ENCODE data around the gene SLC1A1. TPM values are rescaled to one million over a fixed set of nuclear protein-coding genes. Genes with fewer than 3 reads are reported as not detected.
"Not testable (repeated sequence)": the region's sequence is repeated elsewhere in the genome, so short reads cannot be mapped to it uniquely, and the experiment has no call there.

The SLC1A1 gene
- total and polyA plus RNA-seq, 4 donors: 0.33 to 86.0 (median 33.2) TPM

DNA sequence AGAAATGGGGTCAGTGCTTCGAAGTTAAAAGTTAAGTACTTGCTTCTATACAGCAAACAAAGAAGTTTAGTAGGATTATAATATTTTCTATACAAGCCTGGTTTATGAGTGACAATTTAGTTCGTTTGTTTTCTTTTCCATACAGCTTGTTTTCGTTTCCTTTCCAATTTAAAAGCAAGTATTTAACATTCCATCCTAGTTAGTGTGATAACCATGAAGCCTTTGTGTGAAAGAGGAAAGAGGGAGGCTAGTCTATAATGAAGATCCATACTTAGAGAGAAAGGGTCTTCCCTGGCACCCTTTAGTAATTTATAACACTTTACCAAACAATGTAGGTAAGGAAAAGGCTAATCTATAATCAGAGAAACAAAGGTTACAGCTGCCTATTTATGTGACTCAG, 51.0 kb downstream of the SLC1A1 start:
- no peak for DNase-seq (ENCODE audit: low spot score)
- TF ChIP-seq, protein P1, sequence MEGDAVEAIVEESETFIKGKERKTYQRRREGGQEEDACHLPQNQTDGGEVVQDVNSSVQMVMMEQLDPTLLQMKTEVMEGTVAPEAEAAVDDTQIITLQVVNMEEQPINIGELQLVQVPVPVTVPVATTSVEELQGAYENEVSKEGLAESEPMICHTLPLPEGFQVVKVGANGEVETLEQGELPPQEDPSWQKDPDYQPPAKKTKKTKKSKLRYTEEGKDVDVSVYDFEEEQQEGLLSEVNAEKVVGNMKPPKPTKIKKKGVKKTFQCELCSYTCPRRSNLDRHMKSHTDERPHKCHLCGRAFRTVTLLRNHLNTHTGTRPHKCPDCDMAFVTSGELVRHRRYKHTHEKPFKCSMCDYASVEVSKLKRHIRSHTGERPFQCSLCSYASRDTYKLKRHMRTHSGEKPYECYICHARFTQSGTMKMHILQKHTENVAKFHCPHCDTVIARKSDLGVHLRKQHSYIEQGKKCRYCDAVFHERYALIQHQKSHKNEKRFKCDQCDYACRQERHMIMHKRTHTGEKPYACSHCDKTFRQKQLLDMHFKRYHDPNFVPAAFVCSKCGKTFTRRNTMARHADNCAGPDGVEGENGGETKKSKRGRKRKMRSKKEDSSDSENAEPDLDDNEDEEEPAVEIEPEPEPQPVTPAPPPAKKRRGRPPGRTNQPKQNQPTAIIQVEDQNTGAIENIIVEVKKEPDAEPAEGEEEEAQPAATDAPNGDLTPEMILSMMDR (IDR thresholded peaks at IDR 0.05; ENCODE audit: low read depth, low read length, missing input control): no peak
- TF ChIP-seq RXRA (IDR thresholded peaks at IDR 0.05): no peak
- TF ChIP-seq, protein P2, sequence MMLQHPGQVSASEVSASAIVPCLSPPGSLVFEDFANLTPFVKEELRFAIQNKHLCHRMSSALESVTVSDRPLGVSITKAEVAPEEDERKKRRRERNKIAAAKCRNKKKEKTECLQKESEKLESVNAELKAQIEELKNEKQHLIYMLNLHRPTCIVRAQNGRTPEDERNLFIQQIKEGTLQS (IDR thresholded peaks at IDR 0.05): no peak
- TF ChIP-seq SP1 (IDR thresholded peaks at IDR 0.05): no peak
- TF ChIP-seq FOXA1 (IDR thresholded peaks at IDR 0.05): no peak
- TF ChIP-seq NR2F2 (IDR thresholded peaks at IDR 0.05): no peak
- TF ChIP-seq, protein P3, sequence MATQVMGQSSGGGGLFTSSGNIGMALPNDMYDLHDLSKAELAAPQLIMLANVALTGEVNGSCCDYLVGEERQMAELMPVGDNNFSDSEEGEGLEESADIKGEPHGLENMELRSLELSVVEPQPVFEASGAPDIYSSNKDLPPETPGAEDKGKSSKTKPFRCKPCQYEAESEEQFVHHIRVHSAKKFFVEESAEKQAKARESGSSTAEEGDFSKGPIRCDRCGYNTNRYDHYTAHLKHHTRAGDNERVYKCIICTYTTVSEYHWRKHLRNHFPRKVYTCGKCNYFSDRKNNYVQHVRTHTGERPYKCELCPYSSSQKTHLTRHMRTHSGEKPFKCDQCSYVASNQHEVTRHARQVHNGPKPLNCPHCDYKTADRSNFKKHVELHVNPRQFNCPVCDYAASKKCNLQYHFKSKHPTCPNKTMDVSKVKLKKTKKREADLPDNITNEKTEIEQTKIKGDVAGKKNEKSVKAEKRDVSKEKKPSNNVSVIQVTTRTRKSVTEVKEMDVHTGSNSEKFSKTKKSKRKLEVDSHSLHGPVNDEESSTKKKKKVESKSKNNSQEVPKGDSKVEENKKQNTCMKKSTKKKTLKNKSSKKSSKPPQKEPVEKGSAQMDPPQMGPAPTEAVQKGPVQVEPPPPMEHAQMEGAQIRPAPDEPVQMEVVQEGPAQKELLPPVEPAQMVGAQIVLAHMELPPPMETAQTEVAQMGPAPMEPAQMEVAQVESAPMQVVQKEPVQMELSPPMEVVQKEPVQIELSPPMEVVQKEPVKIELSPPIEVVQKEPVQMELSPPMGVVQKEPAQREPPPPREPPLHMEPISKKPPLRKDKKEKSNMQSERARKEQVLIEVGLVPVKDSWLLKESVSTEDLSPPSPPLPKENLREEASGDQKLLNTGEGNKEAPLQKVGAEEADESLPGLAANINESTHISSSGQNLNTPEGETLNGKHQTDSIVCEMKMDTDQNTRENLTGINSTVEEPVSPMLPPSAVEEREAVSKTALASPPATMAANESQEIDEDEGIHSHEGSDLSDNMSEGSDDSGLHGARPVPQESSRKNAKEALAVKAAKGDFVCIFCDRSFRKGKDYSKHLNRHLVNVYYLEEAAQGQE (IDR thresholded peaks at IDR 0.05): no peak

DNA sequence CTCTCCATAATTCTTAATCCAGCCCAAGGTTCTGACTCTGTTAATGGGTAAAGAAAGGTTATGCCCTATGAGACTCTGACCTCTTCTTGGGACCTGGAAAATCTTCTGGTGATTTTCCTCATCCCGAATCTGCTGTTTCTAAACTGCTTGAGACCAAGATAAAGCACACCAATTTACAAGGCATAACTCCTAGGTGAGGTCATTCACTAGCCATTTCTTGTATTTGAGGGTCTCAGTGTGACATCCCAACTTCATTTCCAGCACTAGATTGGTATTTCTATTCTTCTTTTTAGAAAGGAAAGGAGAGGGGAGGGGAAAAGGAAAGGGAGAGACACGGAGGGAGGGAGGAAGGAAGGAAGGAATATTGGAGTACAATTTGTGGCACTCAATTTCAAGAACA, 51.6 kb downstream of the SLC1A1 start:
- Histone ChIP-seq H3K9me3 (ENCODE audit: control insufficient read depth in 4 of 4, low read length in 3 of 4) (no peaks in the 10 kb centered on the region), H3K27me3 (ENCODE audit: control insufficient read depth in 4 of 4, insufficient read depth in 4 of 4, low read length in 3 of 4) (no peaks in the 10 kb centered on the region), H3K9ac (ENCODE audit: low read depth in 1 of 2, low read length in 2 of 2) (no peak overlapping the region), H3K4me1 (ENCODE audit: control insufficient read depth in 4 of 4, insufficient read depth in 4 of 4, low read length in 3 of 4) (peaks cover 0 to 20% (median 13%) of the 10 kb centered on the region in 4 donors), H3K4me3 (ENCODE audit: low read depth in 1 of 3, low read length in 3 of 3) (no peak overlapping the region), H3K27ac (ENCODE audit: low read depth in 1 of 2, low read length in 2 of 2) (peak overlapping the region in 1 of 2 donors; percentile 9), H3K36me3 (ENCODE audit: control insufficient read depth in 4 of 4, insufficient read depth in 3 of 4, low read depth in 1 of 4, low read length in 3 of 4) (peaks cover 0 to 2% (median 1%) of the 10 kb centered on the region in 4 donors)
- DNase-seq (ENCODE audit: low spot score): no peak
- 52% methylated on average over 2 of the region's 2 CpGs for WGBS
- TF ChIP-seq RAD21 (IDR thresholded peaks at IDR 0.05) (no peak), EGR1 (IDR thresholded peaks at IDR 0.05; ENCODE audit: low read depth in 2 of 2) (no peak), GABPA (IDR thresholded peaks at IDR 0.05 in 1 of 2, conservative IDR thresholded peaks at IDR 0.05 in 1 of 2) (no peak), FOXA2 (IDR thresholded peaks at IDR 0.05) (no peak), RXRA (IDR thresholded peaks at IDR 0.05) (peak in 1 of 2 donors; percentile 42), HNF4A (conservative IDR thresholded peaks at IDR 0.05) (peak in 1 of 2 donors; percentile 10), TAF1 (conservative IDR thresholded peaks at IDR 0.05) (no peak), SP1 (IDR thresholded peaks at IDR 0.05) (no peak), HNF4G (IDR thresholded peaks at IDR 0.05) (no peak), FOXA1 (IDR thresholded peaks at IDR 0.05) (no peak)

More for the DNA sequence above, 51.0 kb downstream of the SLC1A1 start:
- no peak overlapping the region for H3K4me3 ChIP-seq (ENCODE audit: low read depth in 1 of 3, low read length in 3 of 3)
- 75% methylated on average over 3 of the region's 3 CpGs for WGBS
- H3K9ac ChIP-seq (ENCODE audit: low read depth in 1 of 2, low read length in 2 of 2): no peak overlapping the region
- peaks cover 0 to 2% (median 1%) of the 10 kb centered on the region in 4 donors for H3K36me3 ChIP-seq (ENCODE audit: control insufficient read depth in 4 of 4, insufficient read depth in 3 of 4, low read depth in 1 of 4, low read length in 3 of 4)
- H3K9me3 ChIP-seq (ENCODE audit: control insufficient read depth in 4 of 4, low read length in 3 of 4): no peaks in the 10 kb centered on the region
- no peaks in the 10 kb centered on the region for H3K27me3 ChIP-seq (ENCODE audit: control insufficient read depth in 4 of 4, insufficient read depth in 4 of 4, low read length in 3 of 4)
- H3K4me1 ChIP-seq (ENCODE audit: control insufficient read depth in 4 of 4, insufficient read depth in 4 of 4, low read length in 3 of 4): peaks cover 0 to 20% (median 13%) of the 10 kb centered on the region in 4 donors
- peak overlapping the region in 1 of 2 donors; percentile 9 for H3K27ac ChIP-seq (ENCODE audit: low read depth in 1 of 2, low read length in 2 of 2)

DNA sequence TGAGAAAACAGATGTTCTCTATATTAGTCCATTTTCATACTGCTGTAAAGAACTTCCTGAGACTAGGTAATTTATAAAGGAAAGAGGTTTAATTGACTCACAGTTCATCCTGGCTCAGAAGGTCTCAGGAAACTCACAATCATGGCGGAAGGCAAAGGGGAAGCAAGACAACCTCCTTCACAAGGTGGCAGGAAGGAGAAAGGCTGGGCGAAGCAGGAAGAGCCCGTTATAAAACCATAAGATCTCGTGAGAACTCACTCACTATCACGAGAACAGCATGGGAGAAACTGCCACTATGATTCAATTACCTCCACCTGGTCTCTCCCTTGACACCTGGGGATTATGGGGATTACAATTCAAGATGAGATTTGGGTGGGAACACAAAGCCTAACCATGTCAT, 54.4 kb downstream of the SLC1A1 start:
- WGBS: 86% methylated on average over 5 of the region's 5 CpGs
- not testable (repeated sequence) for H3K27me3 ChIP-seq (ENCODE audit: control insufficient read depth in 4 of 4, insufficient read depth in 4 of 4, low read length in 3 of 4); DNase-seq (ENCODE audit: low spot score); H3K4me3 ChIP-seq (ENCODE audit: low read depth in 1 of 3, low read length in 3 of 3); H3K27ac ChIP-seq (ENCODE audit: low read depth in 1 of 2, low read length in 2 of 2); H3K9ac ChIP-seq (ENCODE audit: low read depth in 1 of 2, low read length in 2 of 2); H3K9me3 ChIP-seq (ENCODE audit: control insufficient read depth in 4 of 4, low read length in 3 of 4); H3K36me3 ChIP-seq (ENCODE audit: control insufficient read depth in 4 of 4, insufficient read depth in 3 of 4, low read depth in 1 of 4, low read length in 3 of 4)
- peaks cover 7 to 31% (median 18%) of the 10 kb centered on the region in 4 donors for H3K4me1 ChIP-seq (ENCODE audit: control insufficient read depth in 4 of 4, insufficient read depth in 4 of 4, low read length in 3 of 4)
